Prostate gland (tissue), 2 donors: ENCODE results near the gene CAMKMT.

Experiments
- POLR2A ChIP-seq: fragments of 450-650 bp; IDR thresholded peaks from one replicate; pipeline ENCODE4 v1.6.1; 2016; ENCODE audit warnings: antibody characterized with exemption, mild to moderate bottlenecking
- POLR2AphosphoS5 ChIP-seq: sonication (generic); formaldehyde crosslinking; IDR thresholded peaks from one replicate; pipeline ENCODE4 v1.6.1; 2017; ENCODE audit warnings: antibody characterized with exemption
- TF ChIP-seq, protein P1 (sequence below), 4 experiments: fragments of 200-600 bp in 2 of 4; fragments of 450-650 bp in 2 of 4; sonication (generic) in 2 of 4; IDR thresholded peaks; 1 replicate in 3 of 4; 2 replicates in 1 of 4; pipeline ENCODE4 v1.5.1; 2016 to 2019; ENCODE audit warnings: antibody characterized with exemption in 4 of 4, mild to moderate bottlenecking in 2 of 4, moderate library complexity in 2 of 4

DNA sequence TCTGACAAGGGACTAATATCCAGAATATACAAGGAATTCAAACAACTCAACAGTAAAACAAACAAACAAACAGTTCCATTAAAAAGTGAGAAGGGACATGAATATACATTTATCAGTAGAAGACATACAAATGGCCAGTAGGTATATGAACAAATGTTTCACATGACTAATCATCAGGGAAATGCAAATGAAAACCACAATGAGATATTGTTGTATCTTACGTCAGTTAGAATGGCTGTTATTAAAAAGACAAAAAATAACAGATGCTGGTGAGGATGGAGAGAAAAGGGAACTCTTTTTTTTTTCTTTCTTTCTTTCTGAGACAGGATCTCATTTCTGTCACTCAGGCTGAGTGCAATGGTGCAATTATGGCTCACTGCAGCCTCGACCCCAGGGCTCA lies 175.5 kb downstream of the CAMKMT start:
- TF ChIP-seq, protein P1, sequence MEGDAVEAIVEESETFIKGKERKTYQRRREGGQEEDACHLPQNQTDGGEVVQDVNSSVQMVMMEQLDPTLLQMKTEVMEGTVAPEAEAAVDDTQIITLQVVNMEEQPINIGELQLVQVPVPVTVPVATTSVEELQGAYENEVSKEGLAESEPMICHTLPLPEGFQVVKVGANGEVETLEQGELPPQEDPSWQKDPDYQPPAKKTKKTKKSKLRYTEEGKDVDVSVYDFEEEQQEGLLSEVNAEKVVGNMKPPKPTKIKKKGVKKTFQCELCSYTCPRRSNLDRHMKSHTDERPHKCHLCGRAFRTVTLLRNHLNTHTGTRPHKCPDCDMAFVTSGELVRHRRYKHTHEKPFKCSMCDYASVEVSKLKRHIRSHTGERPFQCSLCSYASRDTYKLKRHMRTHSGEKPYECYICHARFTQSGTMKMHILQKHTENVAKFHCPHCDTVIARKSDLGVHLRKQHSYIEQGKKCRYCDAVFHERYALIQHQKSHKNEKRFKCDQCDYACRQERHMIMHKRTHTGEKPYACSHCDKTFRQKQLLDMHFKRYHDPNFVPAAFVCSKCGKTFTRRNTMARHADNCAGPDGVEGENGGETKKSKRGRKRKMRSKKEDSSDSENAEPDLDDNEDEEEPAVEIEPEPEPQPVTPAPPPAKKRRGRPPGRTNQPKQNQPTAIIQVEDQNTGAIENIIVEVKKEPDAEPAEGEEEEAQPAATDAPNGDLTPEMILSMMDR (IDR thresholded peaks at IDR 0.05) = no peak
- TF ChIP-seq POLR2A = no peak
- no peak for TF ChIP-seq POLR2AphosphoS5
